Measurements from ENCODE around the gene CFTR.

GRCh38 chr7:117448655-117449054 is 31.2 kb upstream of the CFTR start:
- TF ChIP-seq, protein P1, sequence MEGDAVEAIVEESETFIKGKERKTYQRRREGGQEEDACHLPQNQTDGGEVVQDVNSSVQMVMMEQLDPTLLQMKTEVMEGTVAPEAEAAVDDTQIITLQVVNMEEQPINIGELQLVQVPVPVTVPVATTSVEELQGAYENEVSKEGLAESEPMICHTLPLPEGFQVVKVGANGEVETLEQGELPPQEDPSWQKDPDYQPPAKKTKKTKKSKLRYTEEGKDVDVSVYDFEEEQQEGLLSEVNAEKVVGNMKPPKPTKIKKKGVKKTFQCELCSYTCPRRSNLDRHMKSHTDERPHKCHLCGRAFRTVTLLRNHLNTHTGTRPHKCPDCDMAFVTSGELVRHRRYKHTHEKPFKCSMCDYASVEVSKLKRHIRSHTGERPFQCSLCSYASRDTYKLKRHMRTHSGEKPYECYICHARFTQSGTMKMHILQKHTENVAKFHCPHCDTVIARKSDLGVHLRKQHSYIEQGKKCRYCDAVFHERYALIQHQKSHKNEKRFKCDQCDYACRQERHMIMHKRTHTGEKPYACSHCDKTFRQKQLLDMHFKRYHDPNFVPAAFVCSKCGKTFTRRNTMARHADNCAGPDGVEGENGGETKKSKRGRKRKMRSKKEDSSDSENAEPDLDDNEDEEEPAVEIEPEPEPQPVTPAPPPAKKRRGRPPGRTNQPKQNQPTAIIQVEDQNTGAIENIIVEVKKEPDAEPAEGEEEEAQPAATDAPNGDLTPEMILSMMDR (IDR thresholded peaks at IDR 0.05): no peak
- no peak for TF ChIP-seq POLR2A (IDR thresholded peaks at IDR 0.05; ENCODE audit: low read length)
- no peak for TF ChIP-seq CHD4 (IDR thresholded peaks at IDR 0.05; ENCODE audit: borderline replicate concordance)
- TF ChIP-seq EHMT2 (IDR thresholded peaks at IDR 0.05; ENCODE audit: low read depth): no peak
